ENCODE measurements around the gene MAST4. TPM values are rescaled to one million over a fixed set of nuclear protein-coding genes. Genes with fewer than 3 reads are reported as not detected.

MAST4 gene
- total RNA-seq, 1 donor from 2014 or later = 0.99 TPM

DNA sequence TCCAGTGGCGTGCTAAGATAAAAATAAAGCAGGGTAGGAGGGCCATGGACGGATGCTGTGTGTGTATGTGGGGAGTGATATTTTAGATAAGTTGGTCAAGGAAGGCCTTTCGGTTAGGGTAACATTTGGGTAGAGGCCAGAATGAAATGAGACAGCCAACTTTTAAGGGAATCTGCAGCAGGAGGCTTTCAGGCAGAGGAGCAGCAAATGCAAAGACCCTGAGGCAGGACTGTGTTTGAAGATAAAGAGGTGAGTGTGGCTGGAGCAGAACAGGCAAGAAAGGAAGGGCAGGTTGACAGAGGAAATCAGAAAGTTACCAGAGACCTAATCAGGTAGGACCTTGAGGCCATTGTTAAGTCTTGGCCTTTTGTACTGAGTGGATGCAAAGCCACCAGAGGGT lies 106.2 kb downstream of the MAST4 start:
- TF ChIP-seq EZH2 (IDR thresholded peaks at IDR 0.05) (no peak), EZH2phosphoT487 (IDR thresholded peaks at IDR 0.05) (no peak)
- TF ChIP-seq, protein P1, sequence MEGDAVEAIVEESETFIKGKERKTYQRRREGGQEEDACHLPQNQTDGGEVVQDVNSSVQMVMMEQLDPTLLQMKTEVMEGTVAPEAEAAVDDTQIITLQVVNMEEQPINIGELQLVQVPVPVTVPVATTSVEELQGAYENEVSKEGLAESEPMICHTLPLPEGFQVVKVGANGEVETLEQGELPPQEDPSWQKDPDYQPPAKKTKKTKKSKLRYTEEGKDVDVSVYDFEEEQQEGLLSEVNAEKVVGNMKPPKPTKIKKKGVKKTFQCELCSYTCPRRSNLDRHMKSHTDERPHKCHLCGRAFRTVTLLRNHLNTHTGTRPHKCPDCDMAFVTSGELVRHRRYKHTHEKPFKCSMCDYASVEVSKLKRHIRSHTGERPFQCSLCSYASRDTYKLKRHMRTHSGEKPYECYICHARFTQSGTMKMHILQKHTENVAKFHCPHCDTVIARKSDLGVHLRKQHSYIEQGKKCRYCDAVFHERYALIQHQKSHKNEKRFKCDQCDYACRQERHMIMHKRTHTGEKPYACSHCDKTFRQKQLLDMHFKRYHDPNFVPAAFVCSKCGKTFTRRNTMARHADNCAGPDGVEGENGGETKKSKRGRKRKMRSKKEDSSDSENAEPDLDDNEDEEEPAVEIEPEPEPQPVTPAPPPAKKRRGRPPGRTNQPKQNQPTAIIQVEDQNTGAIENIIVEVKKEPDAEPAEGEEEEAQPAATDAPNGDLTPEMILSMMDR (IDR thresholded peaks at IDR 0.05) = no peak
- Histone ChIP-seq H3K9ac (no peak overlapping the region), H3F3A (ENCODE audit: low read depth) (peaks cover 5% of the 10 kb centered on the region), H3K36me3 (no peaks in the 10 kb centered on the region), H3K9me3 (ENCODE audit: low read depth) (no peaks in the 10 kb centered on the region), H3K4me1 (peaks cover 14% of the 10 kb centered on the region), H3K4me3 (no peak overlapping the region), H3K27ac (no peak overlapping the region), H4K20me1 (ENCODE audit: low read depth) (no peaks in the 10 kb centered on the region), H2AFZ (replicated peaks) (no peak overlapping the region), H3K4me2 (no peak overlapping the region), H3K79me2 (ENCODE audit: low read depth) (no peaks in the 10 kb centered on the region), H3K27me3 (peaks cover 81% of the 10 kb centered on the region)
- no peak for DNase-seq (ENCODE audit: low spot score)
- Mint-ChIP-seq H3K27me3 (ENCODE audit: insufficient read depth, low read depth) (peaks cover 5% of the 10 kb centered on the region), H3K27ac (no peak overlapping the region), H3K36me3 (no peaks in the 10 kb centered on the region), H3K4me3 (no peak overlapping the region), H3K9me3 (peaks cover 1% of the 10 kb centered on the region), H3K4me1 (peaks cover 7% of the 10 kb centered on the region)

DNA sequence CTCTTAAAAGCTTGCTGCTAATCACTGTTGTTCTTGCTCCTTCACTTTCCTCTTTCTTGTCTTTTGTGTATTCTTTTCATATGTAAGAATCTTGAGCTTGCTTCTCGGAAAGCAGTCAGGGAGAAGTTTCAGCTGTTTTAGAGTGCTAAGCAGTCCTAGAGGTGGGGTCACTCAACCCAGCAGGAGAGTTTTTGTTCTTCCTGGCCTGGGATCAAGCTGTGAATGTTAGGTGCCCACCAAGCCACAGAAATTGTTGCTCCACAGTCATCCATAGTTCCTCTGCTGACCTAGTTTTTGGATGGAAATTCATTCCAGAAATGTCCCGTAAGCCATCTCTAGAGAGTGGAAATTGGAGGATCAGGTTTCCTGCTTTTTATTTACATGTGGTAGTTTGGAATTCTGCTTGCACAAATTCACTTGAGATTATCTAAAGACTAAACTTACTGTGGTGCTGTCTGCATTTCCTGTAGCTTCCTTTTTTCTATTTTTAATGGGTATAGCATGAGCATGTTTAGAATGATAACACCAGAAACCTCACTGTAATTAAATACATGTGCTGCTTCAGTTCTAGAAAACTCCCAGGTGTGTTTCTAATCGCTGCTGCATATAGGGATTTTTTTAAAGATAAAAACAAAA lies 108.7 kb downstream of the MAST4 start:
- Mint-ChIP-seq H3K27me3 (ENCODE audit: insufficient read depth, low read depth) (peaks cover 3% of the 10 kb centered on the region), H3K4me1 (peaks cover 7% of the 10 kb centered on the region), H3K36me3 (no peaks in the 10 kb centered on the region), H3K9me3 (peaks cover 2% of the 10 kb centered on the region), H3K27ac (no peak overlapping the region), H3K4me3 (no peak overlapping the region)
- Histone ChIP-seq H2AFZ (replicated peaks) (peak overlapping the region; percentile 44), H4K20me1 (ENCODE audit: low read depth) (no peaks in the 10 kb centered on the region), H3K36me3 (no peaks in the 10 kb centered on the region), H3K27ac (no peak overlapping the region), H3K9me3 (ENCODE audit: low read depth) (no peaks in the 10 kb centered on the region), H3K4me1 (peaks cover 14% of the 10 kb centered on the region), H3K27me3 (peaks cover 88% of the 10 kb centered on the region), H3K4me2 (peak overlapping the region; percentile 63), H3K9ac (no peak overlapping the region), H3K79me2 (ENCODE audit: low read depth) (no peaks in the 10 kb centered on the region), H3K4me3 (no peak overlapping the region), H3F3A (ENCODE audit: low read depth) (peaks cover 5% of the 10 kb centered on the region)
- DNase-seq (ENCODE audit: low spot score) = peak; percentile 8
- TF ChIP-seq EZH2phosphoT487 (IDR thresholded peaks at IDR 0.05) (no peak), EZH2 (IDR thresholded peaks at IDR 0.05) (no peak)
- TF ChIP-seq, protein P1 (IDR thresholded peaks at IDR 0.05) = no peak

DNA sequence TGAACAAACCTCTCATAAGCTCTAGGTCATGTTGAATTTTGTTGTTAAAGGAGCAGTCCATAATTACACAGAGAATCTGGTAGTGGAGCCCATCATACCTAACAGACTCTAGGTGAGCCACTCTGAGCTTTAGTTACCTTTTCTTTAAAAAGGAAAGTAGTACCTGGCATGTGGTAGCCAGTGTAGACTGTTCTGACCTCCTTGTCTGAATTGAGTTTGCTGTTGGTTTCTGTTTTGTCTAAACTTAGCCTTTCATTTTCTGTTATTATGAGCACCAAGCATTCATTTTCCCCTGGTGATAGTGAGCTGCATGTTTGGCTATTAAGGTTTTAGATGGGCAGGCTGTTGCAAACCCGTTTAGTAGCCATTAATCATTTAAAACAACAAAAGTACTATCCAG lies 112.2 kb downstream of the MAST4 start:
- no peak for DNase-seq (ENCODE audit: low spot score)
- Histone ChIP-seq H4K20me1 (ENCODE audit: low read depth) (no peaks in the 10 kb centered on the region), H3K4me3 (no peak overlapping the region), H3K9me3 (ENCODE audit: low read depth) (no peaks in the 10 kb centered on the region), H3K4me1 (peaks cover 14% of the 10 kb centered on the region), H3K9ac (no peak overlapping the region), H3K27me3 (peaks cover 63% of the 10 kb centered on the region), H3K4me2 (no peak overlapping the region), H3K79me2 (ENCODE audit: low read depth) (no peaks in the 10 kb centered on the region), H3K36me3 (no peaks in the 10 kb centered on the region), H3K27ac (no peak overlapping the region), H3F3A (ENCODE audit: low read depth) (peaks cover 5% of the 10 kb centered on the region), H2AFZ (replicated peaks) (no peak overlapping the region)
- Mint-ChIP-seq H3K9me3 (peaks cover 8% of the 10 kb centered on the region), H3K4me3 (no peak overlapping the region), H3K27ac (no peak overlapping the region), H3K27me3 (ENCODE audit: insufficient read depth, low read depth) (no peaks in the 10 kb centered on the region), H3K36me3 (peaks cover 2% of the 10 kb centered on the region), H3K4me1 (peaks cover 7% of the 10 kb centered on the region)
- TF ChIP-seq EZH2phosphoT487 (IDR thresholded peaks at IDR 0.05) (no peak), EZH2 (IDR thresholded peaks at IDR 0.05) (no peak)
- TF ChIP-seq, protein P1 (IDR thresholded peaks at IDR 0.05) = no peak

Data from neural progenitor cell (in vitro differentiated cells).